PFSK-1 (cell line): ENCODE measurements around the gene ELL2.

Source experiments
- FOXP2 ChIP-seq: optimal IDR thresholded peaks from 2 replicates; pipeline ENCODE3; 2011; ENCODE audit warnings: borderline replicate concordance, control low read depth, inconsistent platforms; ENCODE audit not compliant: insufficient read depth; ENCODE audit errors: extremely low read length, extremely low read depth
- POLR2AphosphoS5 ChIP-seq: IDR thresholded peaks from 2 replicates; pipeline ENCODE4 v1.6.1; 2012; ENCODE audit warnings: low read depth, mild to moderate bottlenecking, control low read depth, low read length, moderate library complexity
- REST ChIP-seq, 2 experiments: IDR thresholded peaks; 2 replicates each; pipeline versions ENCODE4 v1.6.1 to v1.8.0; 2011 to 2012; ENCODE audit warnings: low read depth in 2 of 2, low read length in 2 of 2, control low read depth in 1 of 2, inconsistent platforms in 1 of 2, mild to moderate bottlenecking in 1 of 2, moderate library complexity in 1 of 2; ENCODE audit not compliant: insufficient read depth in 1 of 2
- SIN3A ChIP-seq: IDR thresholded peaks from 2 replicates; pipeline ENCODE4 v1.6.1; 2012; ENCODE audit warnings: mild to moderate bottlenecking, low read length, moderate library complexity, borderline replicate concordance; ENCODE audit not compliant: insufficient read depth
- TAF1 ChIP-seq: IDR thresholded peaks from 2 replicates; pipeline ENCODE4 v1.6.1; 2012; ENCODE audit warnings: low read length, control low read depth, borderline replicate concordance; ENCODE audit not compliant: insufficient read depth

ELL2 gene

GRCh38 chr5:95842854-95843544 is 118.7 kb downstream of the ELL2 start:
- no peak for TF ChIP-seq SIN3A
- no peak for TF ChIP-seq REST (IDR thresholded peaks at IDR 0.05; ENCODE audit: insufficient read depth in 1 of 2, low read depth in 2 of 2, low read length in 2 of 2)
- no peak for TF ChIP-seq TAF1
- no peak for TF ChIP-seq POLR2AphosphoS5
- TF ChIP-seq FOXP2: no peak

GRCh38 chr5:95841914-95842812 is 119.5 kb downstream of the ELL2 start:
- TF ChIP-seq TAF1 (no peak), REST (IDR thresholded peaks at IDR 0.05; ENCODE audit: insufficient read depth in 1 of 2, low read depth in 2 of 2, low read length in 2 of 2) (no peak)

- no peak for TF ChIP-seq FOXP2
- TF ChIP-seq REST (IDR thresholded peaks at IDR 0.05; ENCODE audit: insufficient read depth in 1 of 2, low read depth in 2 of 2, low read length in 2 of 2): no peak
- TF ChIP-seq SIN3A: no peak
- no peak for TF ChIP-seq TAF1
- TF ChIP-seq POLR2AphosphoS5: no peak
Measured at GRCh38 chr5:95840956-95841705, 120.5 kb downstream of the ELL2 start.

DNA sequence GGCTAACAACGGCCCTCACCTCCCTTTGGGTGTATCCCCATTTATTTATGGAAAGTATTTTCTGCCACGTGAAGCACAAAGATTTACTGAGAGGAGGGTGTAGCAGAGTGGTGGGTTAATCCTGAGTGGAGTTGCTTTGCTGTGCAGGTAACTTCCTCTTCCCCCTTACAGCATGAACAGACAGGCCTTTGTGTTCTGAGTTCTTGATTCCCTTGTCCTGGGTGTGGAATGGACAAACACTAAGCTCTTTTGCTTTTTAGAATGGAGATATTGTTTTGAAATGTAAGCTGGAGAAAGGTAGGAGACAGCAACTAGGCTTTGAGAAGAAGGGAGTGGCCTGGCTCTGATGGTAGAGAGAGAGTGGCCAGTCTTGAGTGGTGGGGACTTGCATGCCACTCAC is 122.0 kb downstream of the ELL2 start:
- TF ChIP-seq FOXP2 (no peak), SIN3A (no peak), REST (IDR thresholded peaks at IDR 0.05; ENCODE audit: insufficient read depth in 1 of 2, low read depth in 2 of 2, low read length in 2 of 2) (no peak), POLR2AphosphoS5 (no peak)
